GM12878 (cell line): Measurements from ENCODE around the gene TTC38. TPM values are rescaled to one million over a fixed set of nuclear protein-coding genes. Genes with fewer than 3 reads are reported as not detected.
A peak's percentile ranks its signal among the peaks of the same experiment; 100 is the strongest.

Experiments
- ATAC-seq: fragments of 200-7000 bp; cut with Tn5 transposase; 3 replicates; pipeline ENCODE4 v1.9.1; 2020; ENCODE audit warnings: mild to moderate bottlenecking, moderate library complexity
- BruUV-seq: library from RNA; stranded (reverse); fragments of 400-500 nt; replicated peaks from 2 replicates; lab custom pipeline; 2021; lab: Mats Ljungman, UMichigan
- CTCF ChIA-PET: fragments of 300-600 bp; sonication (Branson Sonifier 250); formaldehyde crosslinking; extraction: SDS; loops from one replicate; lab custom pipeline; 2021; ENCODE audit warnings: inconsistent platforms; lab: Yijun Ruan, JAX
- POLR2A ChIA-PET: fragments of 350-600 bp; formaldehyde crosslinking; extraction: SDS; loops from one replicate; lab custom pipeline; 2021; ENCODE audit warnings: inconsistent platforms; lab: Charles Lee
- RAD21 ChIA-PET: fragments of 300-600 bp; sonication (Branson Sonifier 250); formaldehyde crosslinking; loops from one replicate; lab custom pipeline; 2023; ENCODE audit warnings: antibody characterized with exemption; ENCODE audit not compliant: unreplicated experiment; lab: Charles Lee
- SMC1A ChIA-PET: fragments of 300-600 bp; sonication (Branson Sonifier 250); formaldehyde crosslinking; loops from one replicate; lab custom pipeline; 2023; ENCODE audit not compliant: unreplicated experiment, uncharacterized antibody; lab: Charles Lee
- DNase-seq: peaks from one replicate; pipeline ENCODE4 v3.0.0-alpha.2; 2011; ENCODE audit warnings: low read depth, low spot score
- FAIRE-seq: peaks from 3 replicates; lab custom pipeline; 2011; peaks lifted over from hg19 to GRCh38; lab: Jason Lieb, UNC
- H2AFZ ChIP-seq: 2 replicates; pipeline ENCODE4 v1.6.0; 2011; ENCODE audit warnings: low read depth, low read length, control low read depth; ENCODE audit not compliant: control insufficient read depth
- H3K27ac ChIP-seq: 2 replicates; pipeline ENCODE4 v1.5.1; 2011; ENCODE audit warnings: control low read depth; ENCODE audit not compliant: control insufficient read depth, insufficient read depth
- H3K27me3 ChIP-seq, 2 experiments: replicated peaks in 1 of 2; 2 replicates each; pipeline versions ENCODE4 v1.6.0 to v1.6.1; 2011; ENCODE audit warnings: low read length in 1 of 2; ENCODE audit not compliant: control insufficient read depth in 2 of 2, insufficient read depth in 2 of 2
- H3K36me3 ChIP-seq, 2 experiments: 2 replicates each; pipeline ENCODE4 v1.5.1; 2011; ENCODE audit warnings: low read length in 1 of 2; ENCODE audit not compliant: control insufficient read depth in 2 of 2, insufficient read depth in 2 of 2
- H3K4me1 ChIP-seq: 2 replicates; pipeline ENCODE4 v1.6.1; 2011; ENCODE audit warnings: mild to moderate bottlenecking, low read length, moderate library complexity, mixed read lengths; ENCODE audit not compliant: control insufficient read depth, insufficient read depth
- H3K4me2 ChIP-seq: 2 replicates; pipeline ENCODE4 v1.6.0; 2011; ENCODE audit warnings: control low read depth; ENCODE audit not compliant: control insufficient read depth, insufficient read depth
- H3K4me3 ChIP-seq: fragments of 200-600 bp; sonication (generic); 2 replicates; pipeline ENCODE4 v1.5.1; 2016
- H3K79me2 ChIP-seq: 2 replicates; pipeline ENCODE4 v1.6.0; 2011; ENCODE audit warnings: low read length; ENCODE audit not compliant: control insufficient read depth, insufficient read depth
- H3K9ac ChIP-seq: 2 replicates; pipeline ENCODE4 v1.8.0; 2011; ENCODE audit warnings: low read length, control low read depth, mixed read lengths; ENCODE audit not compliant: control insufficient read depth, insufficient read depth
- H3K9me3 ChIP-seq: replicated peaks from 3 replicates; pipeline ENCODE4 v1.5.1; 2011; ENCODE audit warnings: mild to moderate bottlenecking, low read length; ENCODE audit not compliant: control insufficient read depth, insufficient read depth
- H4K20me1 ChIP-seq: 2 replicates; pipeline ENCODE4 v1.6.0; 2011; ENCODE audit not compliant: control insufficient read depth, insufficient read depth
- ATF7 ChIP-seq: fragments of 450-650 bp; IDR thresholded peaks from 2 replicates; pipeline ENCODE4 v1.6.1; 2016; ENCODE audit warnings: low read depth, mild to moderate bottlenecking
- CBX3 ChIP-seq: fragments of 200-600 bp; sonication (generic); IDR thresholded peaks from 2 replicates; pipeline ENCODE4 v1.6.1; 2016; ENCODE audit warnings: low read depth, borderline replicate concordance
- HDAC2 ChIP-seq: fragments of 200-600 bp; sonication (generic); IDR thresholded peaks from 2 replicates; pipeline ENCODE4 v1.6.1; 2017
- NR2F1 ChIP-seq: fragments of 450-650 bp; conservative IDR thresholded peaks from 2 replicates; pipeline ENCODE4 v1.6.1; 2017; ENCODE audit warnings: mild to moderate bottlenecking
- NRF1 ChIP-seq: conservative IDR thresholded peaks from 2 replicates; pipeline ENCODE4 v1.6.1; 2011; ENCODE audit warnings: mild to moderate bottlenecking, low read depth, low read length, improper control_type of control experiment
- RFX5 ChIP-seq: IDR thresholded peaks from 2 replicates; pipeline ENCODE4 v1.6.1; 2011; ENCODE audit warnings: low read depth, low read length, improper control_type of control experiment
- WGBS: methylation state at CpG from one replicate; pipeline ENCODE4 v1.1.6; 2016; ENCODE audit warnings: low lambda C conversion rate; ENCODE audit not compliant: insufficient replicate concordance, insufficient coverage; ENCODE audit errors: missing lambda C conversion rate; 5-methylcytosine and 5-hydroxymethylcytosine counted together
- in situ Hi-C: fragments of 300-500 bp; cut with MboI; formaldehyde crosslinking; loops from 9 replicates; pipeline ENCODE4 v1.14.3; 2018; ENCODE audit warnings: mixed read lengths
- intact Hi-C: fragments of 100-400 bp; cut with micrococcal nuclease; formaldehyde crosslinking; loops from one replicate; pipeline ENCODE4 v1.14.2; 2022; ENCODE audit not compliant: unreplicated experiment
- polyA plus RNA-seq, 11 experiments: library from polyadenylated mRNA; depleted of rRNA in 4 of 11; unstranded in 6 of 11; stranded (reverse) in 5 of 11; fragments of >200 nt; fragmentation: Nextera tagmentation in 4 of 11; fragmentation: Illumina TruSeq in 1 of 11; extraction: Ambion mirVana in 4 of 11; extraction: Trizol in 1 of 11; gene quantifications; 1 replicate in 1 of 11; 2 replicates in 10 of 11; pipeline versions ENCODE4 v1.2.1 to v1.2.3, GENCODE V29; 2011 to 2016; ENCODE audit warnings: inconsistent platforms in 2 of 11, missing spikeins in 2 of 11, low read depth in 1 of 11
- total RNA-seq, 4 experiments: library from RNA; depleted of rRNA in 3 of 4; stranded (reverse); fragments of >200 nt in 3 of 4; fragmentation: Illumina TruSeq in 1 of 4; extraction: Trizol in 1 of 4; gene quantifications; 2 replicates each; pipeline versions ENCODE4 v1.2.1 to v1.2.3, GENCODE V29; 2013 to 2021
- TF ChIP-seq, protein P1 (sequence below): fragments of 450-650 bp; IDR thresholded peaks from 2 replicates; pipeline ENCODE4 v1.6.1; 2014; ENCODE audit warnings: mild to moderate bottlenecking

Gene TTC38
- total and polyA plus RNA-seq, 10 of the 15 experiments (the other 5 are each of a cell fraction or from before 2014, with no cell fraction given): 0.58 to 39.9 (median 13.0) TPM

DNA sequence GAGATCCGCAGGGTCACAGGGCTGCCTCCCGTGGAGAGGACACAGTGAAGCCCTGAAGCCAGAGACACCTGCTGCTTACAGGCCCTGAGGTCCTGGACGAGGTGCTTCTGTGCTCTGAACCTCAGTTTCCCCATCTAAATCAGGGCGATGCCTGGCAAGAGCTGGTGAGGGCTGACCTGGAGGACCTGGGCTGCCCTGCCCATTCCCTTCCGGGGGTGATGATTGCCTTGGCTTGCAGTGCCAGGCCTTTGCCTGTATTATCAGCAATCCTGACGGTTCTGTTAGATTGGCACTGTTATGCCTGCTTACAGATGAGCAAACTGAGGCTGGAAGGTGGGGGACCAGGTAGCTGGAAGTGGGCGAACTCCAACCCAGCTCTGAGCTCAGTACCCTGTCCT lies 21.0 kb downstream of the TTC38 start:
- TF ChIP-seq ATF7 (no peak), CBX3 (no peak), RFX5 (no peak), NR2F1 (no peak), NRF1 (no peak), HDAC2 (no peak)
- TF ChIP-seq, protein P1, sequence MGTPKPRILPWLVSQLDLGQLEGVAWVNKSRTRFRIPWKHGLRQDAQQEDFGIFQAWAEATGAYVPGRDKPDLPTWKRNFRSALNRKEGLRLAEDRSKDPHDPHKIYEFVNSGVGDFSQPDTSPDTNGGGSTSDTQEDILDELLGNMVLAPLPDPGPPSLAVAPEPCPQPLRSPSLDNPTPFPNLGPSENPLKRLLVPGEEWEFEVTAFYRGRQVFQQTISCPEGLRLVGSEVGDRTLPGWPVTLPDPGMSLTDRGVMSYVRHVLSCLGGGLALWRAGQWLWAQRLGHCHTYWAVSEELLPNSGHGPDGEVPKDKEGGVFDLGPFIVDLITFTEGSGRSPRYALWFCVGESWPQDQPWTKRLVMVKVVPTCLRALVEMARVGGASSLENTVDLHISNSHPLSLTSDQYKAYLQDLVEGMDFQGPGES: no peak
- BruUV-seq: no TSS peak
- RAD21 ChIA-PET: no interaction called here
- in situ Hi-C loops: no loop called here
- Histone ChIP-seq H3K4me2 (peak overlapping the region; percentile 99), H3K79me2 (peaks cover 17% of the 10 kb centered on the region), H2AFZ (peak overlapping the region; percentile 65; the same call in 1 of the 2 replicates), H3K4me1 (peaks cover 33% of the 10 kb centered on the region), H3K27ac (peak overlapping the region; percentile 86), H3K4me3 (peak overlapping the region; percentile 85; the same call in 1 of the 2 replicates), H4K20me1 (no peaks in the 10 kb centered on the region), H3K27me3 (no peaks in the 10 kb centered on the region), H3K9ac (peak overlapping the region; percentile 94), H3K36me3 (peaks cover 7 to 11% of the 10 kb centered on the region in 2 experiments; a peak in 3 of 4 replicates), H3K9me3 (no peaks in the 10 kb centered on the region; the same call in 2 of the 3 replicates)
- ATAC-seq (no peak), DNase-seq (no peak), FAIRE-seq (no peak)
- POLR2A ChIA-PET: interaction anchor here (0.6 to 1.2 kb wide), 4 partner anchors 8 to 21 kb away, joined by 3 to 5 read pairs (median 4); partner anchors contain the start of gene TTC38
- intact Hi-C loops: no loop called here
- SMC1A ChIA-PET: interaction anchor here (1.0 to 1.5 kb wide), 2 partner anchors 20 to 167 kb away, joined by 3 to 4 read pairs; no protein-coding TSS in a partner anchor
- 78% methylated on average over 7 of the region's 7 CpGs for WGBS
- CTCF ChIA-PET: interaction anchor here (0.9 kb wide), 1 partner anchor 18 kb away, joined by 3 read pairs; no protein-coding TSS in a partner anchor
